TTC549 (cell line): ENCODE data around the gene LDLRAD3.

Experiments
- FAIRE-seq: peaks from 2 replicates; lab custom pipeline; 2012; peaks lifted over from hg19 to GRCh38; lab: Jason Lieb, UNC

The LDLRAD3 gene

DNA sequence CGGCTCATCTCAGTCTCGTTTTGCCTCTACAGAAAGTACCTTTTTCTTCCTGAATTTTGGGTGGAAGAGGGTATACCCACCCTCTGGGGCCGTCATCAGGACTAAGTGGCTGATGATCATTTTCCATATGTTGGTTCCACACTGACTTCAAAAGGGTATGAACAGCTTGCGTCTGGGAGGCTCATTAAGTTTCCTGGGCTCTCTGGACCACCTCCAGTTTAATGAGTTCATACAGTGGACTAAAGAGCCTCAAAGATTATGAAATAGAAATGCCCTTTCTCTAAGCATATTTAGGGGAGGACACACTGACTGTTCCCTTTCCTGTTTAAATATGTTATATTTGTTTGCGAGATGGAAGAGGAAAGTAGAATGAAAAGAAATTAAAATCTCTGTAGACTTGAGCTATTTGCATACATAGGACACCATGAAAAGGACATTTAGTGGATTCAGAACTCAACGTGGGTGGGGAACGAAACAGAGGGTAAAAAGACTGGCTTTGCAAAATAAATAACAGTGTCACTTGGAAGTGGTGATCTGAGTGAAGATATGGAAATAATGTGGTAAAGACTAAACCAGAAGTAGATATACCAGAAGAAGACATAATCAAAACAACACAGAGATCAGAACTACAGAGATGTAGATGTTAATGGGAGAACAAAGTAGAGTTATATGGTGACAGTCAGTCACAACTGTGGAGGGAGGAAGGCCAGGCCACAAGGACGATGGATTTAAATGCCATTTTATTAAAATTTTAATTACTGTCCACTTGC, 18.7 kb downstream of the LDLRAD3 start:
- no peak for FAIRE-seq

GRCh38 chr11:35963911-35964310, 20.0 kb downstream of the LDLRAD3 start:
- no peak for FAIRE-seq

GRCh38 chr11:35964841-35965240, 21.0 kb downstream of the LDLRAD3 start:
- no peak for FAIRE-seq

DNA sequence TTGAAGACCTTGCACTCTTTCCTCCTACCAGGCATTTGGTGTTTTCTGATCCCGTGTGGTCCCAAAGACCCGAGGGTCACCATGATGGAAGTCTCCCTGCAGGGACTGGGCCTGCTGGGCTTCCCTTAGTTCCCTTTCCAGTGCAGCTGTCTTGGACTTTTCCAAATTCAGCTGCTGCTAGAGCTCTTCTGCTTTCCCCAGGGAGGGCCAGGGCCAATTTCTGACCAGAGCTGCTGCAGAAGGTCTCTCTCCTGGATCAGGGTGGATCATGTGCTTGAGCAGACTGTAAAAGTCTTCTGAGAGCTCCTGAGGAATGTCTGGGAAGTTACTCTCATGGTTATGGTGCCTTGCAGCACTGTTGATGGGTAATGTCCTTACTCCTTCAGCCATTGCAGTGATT, 23.2 kb downstream of the LDLRAD3 start:
- no peak for FAIRE-seq

DNA sequence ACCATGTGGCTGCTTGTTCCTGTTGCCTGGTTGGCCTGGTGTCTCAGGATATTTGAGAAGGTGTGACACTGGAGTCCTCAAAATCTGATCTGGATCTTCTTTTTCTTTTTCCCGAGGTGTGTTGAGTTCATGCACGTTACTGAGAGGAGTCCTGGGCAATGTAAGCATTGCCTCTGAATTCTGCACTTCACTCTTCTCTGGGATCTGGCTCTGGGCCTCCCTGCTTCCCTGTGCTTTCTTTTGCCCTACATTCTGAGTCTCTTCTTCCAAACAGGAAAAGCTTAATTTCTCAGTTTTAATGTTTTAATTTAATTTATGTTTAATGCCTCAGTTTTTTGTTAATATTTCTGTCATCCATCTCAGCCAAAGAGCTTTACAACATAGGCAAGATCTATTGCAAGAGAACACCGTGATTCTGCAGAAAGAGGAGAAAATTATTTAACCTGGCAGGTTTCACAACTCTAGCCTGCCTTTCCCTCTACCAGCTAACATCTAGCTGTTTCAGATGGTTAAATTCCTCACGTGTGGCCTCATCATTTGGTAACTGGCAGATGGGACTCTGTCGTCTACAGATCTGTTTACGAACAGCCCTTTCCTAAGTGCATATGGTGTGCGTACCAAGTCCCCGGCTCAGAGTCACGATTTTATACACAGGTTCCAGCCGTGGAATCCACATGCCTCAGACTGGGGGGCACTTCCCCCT, 24.7 kb downstream of the LDLRAD3 start:
- FAIRE-seq: no peak

DNA sequence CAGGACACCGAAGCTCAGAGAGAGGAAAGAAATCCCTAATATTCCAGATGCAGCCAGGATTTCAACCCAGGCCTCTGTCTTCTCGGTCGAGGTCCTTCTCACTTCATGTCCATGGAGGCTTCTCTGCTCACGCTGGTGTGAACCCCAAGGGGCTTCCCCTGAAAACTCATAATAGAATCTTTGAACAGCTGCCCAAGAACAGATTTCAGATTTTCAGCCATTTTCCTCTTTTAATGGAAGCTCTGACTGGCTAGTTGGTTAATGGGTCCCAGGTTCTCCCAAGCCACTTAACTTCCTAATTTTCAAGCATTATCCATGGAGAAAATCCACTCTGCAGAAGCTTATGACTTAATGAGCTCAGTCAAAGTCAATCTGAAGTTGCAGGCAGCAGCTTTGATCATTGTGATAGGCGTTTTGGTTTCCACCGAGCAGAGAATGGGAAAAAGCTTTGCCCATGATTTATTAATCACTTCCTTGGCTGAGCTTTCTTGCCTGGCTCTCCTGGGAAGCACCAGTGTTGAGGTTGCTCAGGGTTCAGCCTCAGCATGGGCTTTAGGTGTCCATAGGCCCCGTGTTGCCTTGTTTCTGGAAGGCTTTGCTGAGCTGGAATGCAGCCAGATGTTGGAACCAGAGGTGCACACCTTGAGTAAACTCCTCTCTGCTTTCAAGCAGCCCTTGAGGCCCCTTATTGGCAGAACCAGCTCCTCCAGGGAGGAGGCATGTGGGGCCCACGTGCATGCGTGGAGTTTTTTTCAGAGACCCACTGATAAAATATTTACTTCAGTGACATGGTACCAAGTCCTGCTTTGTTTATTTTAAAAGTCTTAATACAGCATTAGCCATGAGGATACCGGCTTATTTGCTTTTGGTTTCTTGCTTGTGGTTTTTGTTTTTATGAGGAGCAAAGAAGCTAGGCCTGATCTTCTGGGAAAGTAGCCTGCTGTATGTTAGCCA, 25.5 kb downstream of the LDLRAD3 start:
- FAIRE-seq: no peak

- no peak for FAIRE-seq
Observed at GRCh38 chr11:35970445-35970844, 26.6 kb downstream of the LDLRAD3 start.

GRCh38 chr11:35971841-35972422, 28.1 kb downstream of the LDLRAD3 start:
- no peak for FAIRE-seq

- no peak for FAIRE-seq
Observed at GRCh38 chr11:35974882-35975589, 31.2 kb downstream of the LDLRAD3 start.

DNA sequence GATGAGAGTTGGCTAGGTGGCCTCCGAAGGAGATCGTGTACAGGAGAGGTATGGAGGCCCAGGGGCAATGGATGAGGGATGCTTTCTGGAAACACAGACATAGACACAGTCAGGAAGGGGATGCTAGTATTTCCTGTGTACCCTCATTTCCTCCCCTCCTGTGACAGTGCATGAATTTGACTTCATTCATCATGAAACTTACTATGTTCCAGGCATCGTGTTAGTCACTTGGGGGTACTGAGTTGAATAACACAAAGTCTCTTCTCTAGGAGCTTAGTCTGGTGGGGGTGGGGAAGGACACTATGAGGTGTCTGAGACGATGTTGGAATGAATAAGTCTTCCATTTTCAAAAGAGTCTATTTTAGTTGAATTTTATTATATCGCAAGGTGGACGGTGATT, 32.6 kb downstream of the LDLRAD3 start:
- no peak for FAIRE-seq

- FAIRE-seq: no peak
Observed at GRCh38 chr11:35978183-35978582, 34.3 kb downstream of the LDLRAD3 start.

- no peak for FAIRE-seq
Observed at GRCh38 chr11:35978891-35979290, 35.0 kb downstream of the LDLRAD3 start.

DNA sequence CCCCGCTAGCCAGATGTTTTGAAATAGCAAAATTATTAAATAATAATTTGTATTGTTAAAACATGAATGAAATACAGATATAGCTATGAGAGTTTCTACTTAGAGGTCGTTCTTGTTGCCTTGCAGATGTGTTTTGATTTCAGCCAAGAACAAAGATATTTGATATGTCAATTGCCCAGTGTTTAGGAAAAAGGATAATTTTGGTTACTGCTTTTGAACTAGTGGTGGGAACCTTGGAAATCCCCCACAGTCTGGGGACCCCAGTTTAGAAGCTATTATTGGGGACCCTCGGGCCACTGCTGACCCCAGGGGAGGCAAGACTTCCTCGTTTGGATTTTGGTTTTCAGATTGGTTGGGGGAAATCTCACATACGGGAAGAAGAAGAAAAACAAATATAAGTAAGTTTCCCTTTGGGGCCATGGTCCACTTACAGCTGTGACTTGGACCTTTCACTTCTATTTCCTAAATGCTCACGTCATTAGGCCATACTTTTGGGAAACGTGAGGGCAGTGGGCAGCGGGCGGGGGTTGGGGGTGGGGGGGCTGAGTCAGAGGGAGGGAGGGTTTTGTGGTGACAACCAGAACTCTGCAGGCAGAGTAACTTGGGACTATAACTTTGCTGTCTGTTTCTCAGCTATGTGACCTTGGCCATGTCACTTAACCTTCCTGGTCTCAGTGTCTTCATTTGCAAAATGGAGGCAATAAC, 37.0 kb downstream of the LDLRAD3 start:
- FAIRE-seq: no peak

DNA sequence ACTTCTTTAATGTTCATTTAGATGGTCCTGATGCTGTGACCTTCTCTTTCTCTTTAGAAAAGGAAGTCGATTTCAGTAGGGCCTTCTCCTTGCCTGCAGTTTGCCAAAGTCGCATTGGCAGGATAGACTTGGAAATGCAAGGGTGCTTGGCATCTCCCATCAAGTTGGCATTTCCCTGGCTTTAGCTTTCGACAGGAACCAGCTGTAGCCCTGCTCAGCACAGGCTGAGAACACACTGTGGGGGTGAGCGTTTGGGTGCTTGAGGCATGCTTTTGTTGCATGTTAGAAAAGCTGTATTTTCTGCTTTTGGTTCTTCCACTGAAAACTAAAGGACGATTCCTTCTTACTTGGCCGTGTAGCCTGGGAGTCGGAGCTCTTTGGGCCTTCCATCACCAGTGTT, 37.7 kb downstream of the LDLRAD3 start:
- FAIRE-seq: no peak

- FAIRE-seq: no peak
Observed at GRCh38 chr11:35982061-35982460, 38.2 kb downstream of the LDLRAD3 start.

DNA sequence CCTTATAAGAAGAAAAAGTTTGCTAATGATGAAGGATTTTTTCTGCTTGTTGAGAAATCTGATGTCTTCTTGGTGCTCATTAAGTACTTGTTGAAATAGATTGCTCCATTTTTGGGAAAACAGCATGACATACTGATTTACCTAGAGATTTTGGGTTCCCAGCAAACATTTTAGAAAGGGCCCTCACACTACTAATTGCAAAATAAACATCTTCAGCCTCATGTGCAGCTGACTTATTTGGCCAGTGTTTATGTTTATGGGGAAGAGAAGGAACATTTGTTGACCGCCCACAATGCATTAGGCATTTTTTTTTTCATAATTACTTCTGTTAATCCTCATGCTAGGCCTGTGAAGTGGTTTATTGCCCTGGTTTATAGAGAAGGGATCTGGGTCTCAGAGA, 40.1 kb downstream of the LDLRAD3 start:
- no peak for FAIRE-seq

GRCh38 chr11:35986947-35987346, 43.1 kb downstream of the LDLRAD3 start:
- no peak for FAIRE-seq

- FAIRE-seq: no peak
Observed at GRCh38 chr11:35990170-35990569, 46.3 kb downstream of the LDLRAD3 start.

DNA sequence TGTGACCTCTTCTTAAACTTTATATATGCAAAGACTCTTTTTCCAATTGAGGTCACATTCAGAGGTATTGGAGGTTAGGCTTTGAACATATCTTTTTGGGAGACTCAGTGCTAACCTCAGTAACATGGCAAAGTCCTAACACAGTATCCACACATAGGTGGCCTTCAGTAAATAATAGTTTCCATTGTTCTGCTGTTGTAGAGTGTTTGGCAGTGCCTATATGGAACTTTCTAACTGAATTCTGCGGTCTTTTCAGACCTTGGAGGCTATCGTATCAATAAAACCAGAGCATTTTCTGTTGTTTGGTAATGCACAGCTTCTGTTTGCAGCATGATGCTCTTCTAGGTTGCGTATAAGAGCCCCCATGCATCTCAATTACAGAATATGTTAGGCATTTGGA, 47.0 kb downstream of the LDLRAD3 start:
- FAIRE-seq: no peak

- FAIRE-seq: no peak
Observed at GRCh38 chr11:35992548-35992947, 48.7 kb downstream of the LDLRAD3 start.

- FAIRE-seq: no peak
Observed at GRCh38 chr11:35994421-35994820, 50.6 kb downstream of the LDLRAD3 start.
